ENCODE data around the gene RGMA.

The RGMA gene

DNA sequence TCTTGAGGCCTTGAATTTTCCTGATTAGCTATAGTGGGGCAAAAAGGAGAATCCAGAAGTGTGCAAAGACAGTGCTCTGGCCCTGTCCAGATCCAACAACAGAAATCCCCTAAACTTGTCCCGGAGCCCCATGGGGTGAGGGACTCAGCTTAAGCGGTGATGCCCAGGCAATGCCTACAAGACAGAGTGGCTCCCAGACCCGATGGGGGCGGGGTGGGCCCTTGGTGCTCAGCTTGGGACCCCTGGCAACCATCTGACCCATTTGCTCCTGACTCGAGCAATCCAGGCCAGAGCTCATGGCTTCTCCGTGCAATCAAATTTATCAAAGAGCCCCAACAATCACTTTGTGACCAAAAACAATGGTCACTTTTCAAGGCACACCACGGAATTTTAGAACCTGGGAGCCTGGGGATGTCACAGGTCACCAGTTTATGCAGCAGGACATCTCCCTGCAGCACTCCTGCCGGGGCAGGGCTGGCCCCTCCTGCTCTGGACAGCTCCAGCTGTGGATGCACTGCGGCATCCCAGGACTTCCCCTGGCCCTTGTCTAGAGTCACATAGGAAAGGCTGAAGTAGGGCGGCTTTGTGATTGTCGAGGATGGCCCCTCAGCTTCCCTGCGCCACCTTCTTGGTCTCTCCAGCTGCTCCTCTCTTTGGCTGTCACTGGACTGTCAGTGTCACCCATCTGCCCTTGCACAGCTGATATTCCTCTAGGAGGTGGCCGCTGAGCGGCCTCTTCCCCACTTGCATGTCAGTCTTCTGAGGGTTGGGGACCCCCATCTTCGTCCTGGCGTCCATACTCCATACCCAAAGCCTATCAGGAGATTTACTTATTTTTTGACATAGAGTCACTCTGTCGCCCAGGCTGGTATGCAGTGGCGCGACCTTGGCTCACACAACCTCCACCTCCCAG, 28.4 kb downstream of the RGMA start:
- DNase-seq (ENCODE audit: extremely low read depth, insufficient read length): no peak
- Histone ChIP-seq H3K36me3 (ENCODE audit: control insufficient read depth, insufficient read depth, low read length) (no peaks in the 10 kb centered on the region), H3K27me3 (replicated peaks; ENCODE audit: control insufficient read depth, insufficient read depth, low read length) (peaks cover 1% of the 10 kb centered on the region; the same call in 1 of the 2 replicates), H3K4me3 (replicated peaks; ENCODE audit: low read depth, low read length) (no peak overlapping the region)
- TF ChIP-seq, protein P1, sequence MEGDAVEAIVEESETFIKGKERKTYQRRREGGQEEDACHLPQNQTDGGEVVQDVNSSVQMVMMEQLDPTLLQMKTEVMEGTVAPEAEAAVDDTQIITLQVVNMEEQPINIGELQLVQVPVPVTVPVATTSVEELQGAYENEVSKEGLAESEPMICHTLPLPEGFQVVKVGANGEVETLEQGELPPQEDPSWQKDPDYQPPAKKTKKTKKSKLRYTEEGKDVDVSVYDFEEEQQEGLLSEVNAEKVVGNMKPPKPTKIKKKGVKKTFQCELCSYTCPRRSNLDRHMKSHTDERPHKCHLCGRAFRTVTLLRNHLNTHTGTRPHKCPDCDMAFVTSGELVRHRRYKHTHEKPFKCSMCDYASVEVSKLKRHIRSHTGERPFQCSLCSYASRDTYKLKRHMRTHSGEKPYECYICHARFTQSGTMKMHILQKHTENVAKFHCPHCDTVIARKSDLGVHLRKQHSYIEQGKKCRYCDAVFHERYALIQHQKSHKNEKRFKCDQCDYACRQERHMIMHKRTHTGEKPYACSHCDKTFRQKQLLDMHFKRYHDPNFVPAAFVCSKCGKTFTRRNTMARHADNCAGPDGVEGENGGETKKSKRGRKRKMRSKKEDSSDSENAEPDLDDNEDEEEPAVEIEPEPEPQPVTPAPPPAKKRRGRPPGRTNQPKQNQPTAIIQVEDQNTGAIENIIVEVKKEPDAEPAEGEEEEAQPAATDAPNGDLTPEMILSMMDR (IDR thresholded peaks at IDR 0.05; ENCODE audit: insufficient read depth, low read length, poor library complexity, severe bottlenecking): no peak

DNA sequence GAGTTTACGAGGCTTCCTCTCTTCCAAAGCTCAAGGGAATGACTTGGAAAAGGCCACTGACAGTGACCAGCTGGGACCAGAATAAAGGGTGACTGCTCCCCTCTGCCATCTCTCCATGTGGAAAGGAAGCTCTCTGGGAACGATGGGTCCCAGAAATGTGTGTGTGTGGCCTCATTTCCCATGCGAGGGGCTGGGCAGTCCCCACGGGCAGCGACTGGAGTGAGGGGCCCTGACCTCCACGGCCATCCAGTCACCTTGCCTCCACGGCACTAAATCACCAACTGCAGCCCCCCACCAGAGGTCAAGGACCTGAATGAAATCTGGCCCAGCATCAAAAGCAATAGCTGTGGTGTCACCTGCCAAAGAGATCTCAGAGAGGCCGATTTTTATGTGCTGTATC, 29.6 kb downstream of the RGMA start:
- TF ChIP-seq, protein P1 (IDR thresholded peaks at IDR 0.05; ENCODE audit: insufficient read depth, low read length, poor library complexity, severe bottlenecking): no peak
- no peaks in the 10 kb centered on the region for H3K36me3 ChIP-seq (ENCODE audit: control insufficient read depth, insufficient read depth, low read length)
- H3K27me3 ChIP-seq (replicated peaks; ENCODE audit: control insufficient read depth, insufficient read depth, low read length): peaks cover 1% of the 10 kb centered on the region
- DNase-seq (ENCODE audit: extremely low read depth, insufficient read length): no peak
- H3K4me3 ChIP-seq (replicated peaks; ENCODE audit: low read depth, low read length): no peak overlapping the region

DNA sequence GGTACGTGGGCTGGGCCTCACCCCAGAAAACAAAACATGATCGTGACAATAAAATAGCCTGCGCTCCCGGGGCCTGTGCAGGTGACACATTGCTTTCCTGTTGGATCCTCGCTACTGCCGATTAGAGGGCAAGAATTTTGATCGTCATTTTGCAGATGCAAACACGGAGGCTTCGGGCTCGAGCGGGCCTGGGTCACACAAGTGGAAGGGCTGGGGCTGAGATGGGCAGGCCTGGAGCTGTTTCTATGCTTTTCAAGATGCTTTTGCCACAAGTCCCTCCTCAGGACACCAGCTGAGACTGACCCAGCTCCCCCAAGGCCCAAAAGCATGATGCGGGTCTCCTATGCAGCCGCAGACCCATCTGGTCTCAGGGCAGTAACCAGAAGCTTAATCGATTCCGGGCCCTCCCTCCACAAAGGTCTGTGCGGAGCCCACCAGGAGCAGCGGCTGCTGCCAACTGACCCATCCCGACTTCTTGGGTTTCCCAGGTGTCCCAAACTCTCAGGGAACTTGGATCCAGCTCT, 30.0 kb downstream of the RGMA start:
- peaks cover 1% of the 10 kb centered on the region for H3K27me3 ChIP-seq (replicated peaks; ENCODE audit: control insufficient read depth, insufficient read depth, low read length)
- H3K4me3 ChIP-seq (replicated peaks; ENCODE audit: low read depth, low read length): no peak overlapping the region
- DNase-seq (ENCODE audit: extremely low read depth, insufficient read length): no peak
- no peaks in the 10 kb centered on the region for H3K36me3 ChIP-seq (ENCODE audit: control insufficient read depth, insufficient read depth, low read length)
- TF ChIP-seq, protein P1 (IDR thresholded peaks at IDR 0.05; ENCODE audit: insufficient read depth, low read length, poor library complexity, severe bottlenecking): no peak

DNA sequence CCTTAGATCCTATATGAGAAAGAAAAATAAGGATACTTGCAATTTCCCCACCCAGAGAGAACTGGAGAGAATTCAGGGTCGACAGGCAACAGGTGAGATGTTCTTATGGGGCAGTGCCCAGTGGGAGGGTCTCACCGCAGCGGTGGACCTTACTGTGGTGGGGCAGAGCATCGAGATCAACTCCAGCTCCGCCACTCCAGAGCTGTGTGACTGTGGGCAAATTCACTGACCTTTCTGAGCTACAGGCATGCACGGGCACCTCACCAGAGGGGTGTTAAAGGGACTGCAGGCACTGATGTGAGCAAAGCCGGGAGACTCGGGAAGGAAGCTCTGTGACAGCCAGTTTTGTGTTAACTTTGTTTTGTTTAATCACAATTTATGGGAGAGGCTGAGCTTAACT, 30.9 kb downstream of the RGMA start:
- Histone ChIP-seq H3K36me3 (ENCODE audit: control insufficient read depth, insufficient read depth, low read length) (no peaks in the 10 kb centered on the region), H3K27me3 (replicated peaks; ENCODE audit: control insufficient read depth, insufficient read depth, low read length) (peaks cover 1% of the 10 kb centered on the region), H3K4me3 (replicated peaks; ENCODE audit: low read depth, low read length) (no peak overlapping the region)
- TF ChIP-seq, protein P1 (IDR thresholded peaks at IDR 0.05; ENCODE audit: insufficient read depth, low read length, poor library complexity, severe bottlenecking): no peak
- DNase-seq (ENCODE audit: extremely low read depth, insufficient read length): no peak

DNA sequence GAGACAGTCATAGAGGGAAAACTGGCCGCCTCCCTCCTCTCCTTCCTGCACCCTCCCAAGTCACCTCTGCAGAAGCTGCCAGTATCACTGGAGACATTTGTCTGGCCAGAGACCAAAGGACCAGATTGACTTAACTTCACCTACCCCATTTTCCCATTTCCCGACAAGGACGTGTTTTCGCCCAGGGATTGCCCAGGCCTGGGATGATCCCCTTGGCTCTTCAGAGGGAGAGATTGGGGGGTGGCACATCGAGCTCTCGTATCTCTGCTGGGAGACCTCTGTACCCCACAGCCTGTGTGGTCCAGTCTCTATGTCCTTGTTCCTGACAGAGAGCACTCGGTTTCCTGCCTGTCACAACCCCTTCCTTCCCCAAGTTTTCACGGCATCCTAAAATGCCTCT, 31.4 kb downstream of the RGMA start:
- no peak overlapping the region for H3K4me3 ChIP-seq (replicated peaks; ENCODE audit: low read depth, low read length)
- TF ChIP-seq, protein P1 (IDR thresholded peaks at IDR 0.05; ENCODE audit: insufficient read depth, low read length, poor library complexity, severe bottlenecking): no peak
- H3K36me3 ChIP-seq (ENCODE audit: control insufficient read depth, insufficient read depth, low read length): no peaks in the 10 kb centered on the region
- H3K27me3 ChIP-seq (replicated peaks; ENCODE audit: control insufficient read depth, insufficient read depth, low read length): peaks cover 1% of the 10 kb centered on the region
- no peak for DNase-seq (ENCODE audit: extremely low read depth, insufficient read length)
